GM12878 (cell line): ENCODE data around the gene MYNN. TPM values are rescaled to one million over a fixed set of nuclear protein-coding genes. Genes with fewer than 3 reads are reported as not detected.
A peak's percentile ranks its signal among the peaks of the same experiment; 100 is the strongest.

ENCODE experiments used
- ATF7 ChIP-seq: fragments of 450-650 bp; IDR thresholded peaks from 2 replicates; pipeline ENCODE4 v1.6.1; 2016; ENCODE audit warnings: low read depth, mild to moderate bottlenecking
- BACH1 ChIP-seq: fragments of 450-650 bp; IDR thresholded peaks from 2 replicates; pipeline ENCODE4 v1.6.1; 2017; ENCODE audit warnings: mild to moderate bottlenecking, borderline replicate concordance
- FOS ChIP-seq: IDR thresholded peaks from 3 replicates; pipeline ENCODE4 v1.6.1; 2011; ENCODE audit warnings: borderline replicate concordance; ENCODE audit not compliant: insufficient read length; ENCODE audit errors: extremely low read depth
- GABPA ChIP-seq: IDR thresholded peaks from 2 replicates; pipeline ENCODE4 v1.6.1; 2014; ENCODE audit warnings: antibody characterized with exemption, low read depth, mild to moderate bottlenecking, inconsistent platforms
- HDAC2 ChIP-seq: fragments of 200-600 bp; sonication (generic); IDR thresholded peaks from 2 replicates; pipeline ENCODE4 v1.6.1; 2017
- NR2C1 ChIP-seq: fragments of 450-650 bp; IDR thresholded peaks from 2 replicates; pipeline ENCODE4 v1.6.1; 2017; ENCODE audit warnings: antibody characterized with exemption, mild to moderate bottlenecking, moderate library complexity
- POLR2AphosphoS5 ChIP-seq: IDR thresholded peaks from 2 replicates; pipeline ENCODE4 v1.6.1; 2011; ENCODE audit warnings: mild to moderate bottlenecking, low read length, inconsistent platforms
- SMAD1 ChIP-seq: fragments of 450-650 bp; IDR thresholded peaks from 2 replicates; pipeline ENCODE4 v1.6.1; 2018; ENCODE audit warnings: mild to moderate bottlenecking, low read depth; ENCODE audit not compliant: partially characterized antibody
- SUZ12 ChIP-seq: fragments of 200-600 bp; sonication (generic); IDR thresholded peaks from one replicate; pipeline ENCODE4 v1.6.1; 2018; ENCODE audit warnings: antibody characterized with exemption, mild to moderate bottlenecking; ENCODE audit not compliant: unreplicated experiment
- TAF1 ChIP-seq: IDR thresholded peaks from 2 replicates; pipeline ENCODE4 v1.6.1; 2011; ENCODE audit warnings: mild to moderate bottlenecking, low read depth, low read length, borderline replicate concordance
- TBL1XR1 ChIP-seq: IDR thresholded peaks from 2 replicates; pipeline ENCODE4 v1.6.1; 2012; ENCODE audit warnings: low read depth, low read length, improper control_type of control experiment
- YBX1 ChIP-seq: fragments of 450-650 bp; IDR thresholded peaks from 2 replicates; pipeline ENCODE4 v1.6.1; 2016; ENCODE audit warnings: antibody characterized with exemption
- ZNF24 ChIP-seq: fragments of 450-650 bp; IDR thresholded peaks from 2 replicates; pipeline ENCODE4 v1.6.1; 2017; ENCODE audit warnings: antibody characterized with exemption, mild to moderate bottlenecking
- polyA plus RNA-seq, 11 experiments: library from polyadenylated mRNA; depleted of rRNA in 4 of 11; unstranded in 6 of 11; stranded (reverse) in 5 of 11; fragments of >200 nt; fragmentation: Nextera tagmentation in 4 of 11; fragmentation: Illumina TruSeq in 1 of 11; extraction: Ambion mirVana in 4 of 11; extraction: Trizol in 1 of 11; gene quantifications; 1 replicate in 1 of 11; 2 replicates in 10 of 11; pipeline versions ENCODE4 v1.2.1 to v1.2.3, GENCODE V29; 2011 to 2016; ENCODE audit warnings: inconsistent platforms in 2 of 11, missing spikeins in 2 of 11, low read depth in 1 of 11
- total RNA-seq, 4 experiments: library from RNA; depleted of rRNA in 3 of 4; stranded (reverse); fragments of >200 nt in 3 of 4; fragmentation: Illumina TruSeq in 1 of 4; extraction: Trizol in 1 of 4; gene quantifications; 2 replicates each; pipeline versions ENCODE4 v1.2.1 to v1.2.3, GENCODE V29; 2013 to 2021
- TF ChIP-seq, protein P1 (sequence below), 3 experiments: IDR thresholded peaks in 2 of 3; conservative IDR thresholded peaks in 1 of 3; 2 replicates each; pipeline ENCODE4 v1.5.1; 2011; ENCODE audit warnings: low read depth in 3 of 3, low read length in 3 of 3, mild to moderate bottlenecking in 3 of 3, control low read depth in 2 of 3, moderate library complexity in 2 of 3, inconsistent platforms in 1 of 3, mixed read lengths in 1 of 3; ENCODE audit not compliant: control insufficient read depth in 2 of 3, insufficient read depth in 1 of 3; ENCODE audit errors: extremely low read depth in 1 of 3
- TF ChIP-seq, protein P2 (sequence below): fragments of 450-650 bp; IDR thresholded peaks from 2 replicates; pipeline ENCODE4 v1.6.1; 2016; ENCODE audit warnings: mild to moderate bottlenecking
- TF ChIP-seq, protein P3 (sequence below): fragments of 450-650 bp; IDR thresholded peaks from 2 replicates; pipeline ENCODE4 v1.6.1; 2017; ENCODE audit warnings: mild to moderate bottlenecking, moderate library complexity
- TF ChIP-seq, protein P4 (sequence below): fragments of 450-650 bp; IDR thresholded peaks from 2 replicates; pipeline ENCODE4 v1.6.1; 2014; ENCODE audit warnings: mild to moderate bottlenecking
- TF ChIP-seq, protein P5 (sequence below): IDR thresholded peaks from 2 replicates; pipeline ENCODE4 v1.6.1; 2012; ENCODE audit warnings: mild to moderate bottlenecking, low read depth, low read length

Gene MYNN
- total and polyA plus RNA-seq, 10 of the 15 experiments (the other 5 are each of a cell fraction or from before 2014, with no cell fraction given) = 8.8 to 20.5 (median 15.8) TPM

DNA sequence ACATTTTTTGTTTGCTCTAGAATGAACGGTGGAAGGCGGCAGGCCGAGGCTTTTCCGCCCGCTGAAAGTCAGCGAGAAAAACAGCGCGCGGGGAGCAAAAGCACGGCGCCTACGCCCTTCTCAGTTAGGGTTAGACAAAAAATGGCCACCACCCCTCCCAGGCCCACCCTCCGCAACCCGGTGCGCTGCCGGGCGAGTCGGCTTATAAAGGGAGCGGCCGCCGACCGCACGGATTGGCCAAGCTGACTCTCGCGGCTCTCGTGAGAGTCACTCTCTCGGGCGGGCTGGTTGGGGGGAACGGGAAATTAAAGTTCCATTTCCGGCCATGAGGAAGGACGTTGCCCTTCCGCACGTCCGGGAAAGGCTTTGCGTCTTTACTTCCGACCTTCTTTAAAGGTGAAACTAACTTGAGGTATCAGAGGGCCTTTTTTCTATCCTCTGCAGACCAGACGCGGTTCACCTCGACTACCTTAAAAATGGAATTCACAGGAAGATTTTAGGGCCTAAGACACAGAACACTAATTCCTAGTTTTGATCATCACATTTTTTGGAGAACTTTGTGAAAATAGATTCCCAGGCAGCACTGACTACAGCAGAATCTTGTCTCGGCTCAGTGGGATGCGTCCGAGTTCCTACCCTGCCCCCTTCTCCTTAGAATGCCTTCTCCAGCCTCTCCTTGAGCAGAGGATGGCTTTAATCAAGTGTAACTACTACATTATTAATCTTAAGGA is 8.1 kb upstream of the MYNN start, which contains the start of gene TERC (continued):
- TF ChIP-seq, protein P1, sequence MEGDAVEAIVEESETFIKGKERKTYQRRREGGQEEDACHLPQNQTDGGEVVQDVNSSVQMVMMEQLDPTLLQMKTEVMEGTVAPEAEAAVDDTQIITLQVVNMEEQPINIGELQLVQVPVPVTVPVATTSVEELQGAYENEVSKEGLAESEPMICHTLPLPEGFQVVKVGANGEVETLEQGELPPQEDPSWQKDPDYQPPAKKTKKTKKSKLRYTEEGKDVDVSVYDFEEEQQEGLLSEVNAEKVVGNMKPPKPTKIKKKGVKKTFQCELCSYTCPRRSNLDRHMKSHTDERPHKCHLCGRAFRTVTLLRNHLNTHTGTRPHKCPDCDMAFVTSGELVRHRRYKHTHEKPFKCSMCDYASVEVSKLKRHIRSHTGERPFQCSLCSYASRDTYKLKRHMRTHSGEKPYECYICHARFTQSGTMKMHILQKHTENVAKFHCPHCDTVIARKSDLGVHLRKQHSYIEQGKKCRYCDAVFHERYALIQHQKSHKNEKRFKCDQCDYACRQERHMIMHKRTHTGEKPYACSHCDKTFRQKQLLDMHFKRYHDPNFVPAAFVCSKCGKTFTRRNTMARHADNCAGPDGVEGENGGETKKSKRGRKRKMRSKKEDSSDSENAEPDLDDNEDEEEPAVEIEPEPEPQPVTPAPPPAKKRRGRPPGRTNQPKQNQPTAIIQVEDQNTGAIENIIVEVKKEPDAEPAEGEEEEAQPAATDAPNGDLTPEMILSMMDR (IDR thresholded peaks at IDR 0.05 in 2 of 3, conservative IDR thresholded peaks at IDR 0.05 in 1 of 3; ENCODE audit: control insufficient read depth in 2 of 3, extremely low read depth in 1 of 3, insufficient read depth in 1 of 3, low read depth in 3 of 3, low read length in 3 of 3) = no peak
- TF ChIP-seq ATF7 (no peak), TBL1XR1 (no peak; the same call in 1 of the 2 replicates), SUZ12 (no peak), POLR2AphosphoS5 (peak; percentile 94), FOS (no peak), GABPA (peak; percentile 85), NR2C1 (no peak), TAF1 (0 out of 2 replicates have a peak, but pooled peaks have one; percentile 46), SMAD1 (no peak), HDAC2 (no peak), YBX1 (no peak), BACH1 (peak; percentile 39; the same call in 1 of the 2 replicates), ZNF24 (no peak)
- TF ChIP-seq, protein P2, sequence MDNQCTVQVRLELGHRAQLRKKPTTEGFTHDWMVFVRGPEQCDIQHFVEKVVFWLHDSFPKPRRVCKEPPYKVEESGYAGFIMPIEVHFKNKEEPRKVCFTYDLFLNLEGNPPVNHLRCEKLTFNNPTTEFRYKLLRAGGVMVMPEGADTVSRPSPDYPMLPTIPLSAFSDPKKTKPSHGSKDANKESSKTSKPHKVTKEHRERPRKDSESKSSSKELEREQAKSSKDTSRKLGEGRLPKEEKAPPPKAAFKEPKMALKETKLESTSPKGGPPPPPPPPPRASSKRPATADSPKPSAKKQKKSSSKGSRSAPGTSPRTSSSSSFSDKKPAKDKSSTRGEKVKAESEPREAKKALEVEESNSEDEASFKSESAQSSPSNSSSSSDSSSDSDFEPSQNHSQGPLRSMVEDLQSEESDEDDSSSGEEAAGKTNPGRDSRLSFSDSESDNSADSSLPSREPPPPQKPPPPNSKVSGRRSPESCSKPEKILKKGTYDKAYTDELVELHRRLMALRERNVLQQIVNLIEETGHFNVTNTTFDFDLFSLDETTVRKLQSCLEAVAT = peak; percentile 32
- TF ChIP-seq, protein P3, sequence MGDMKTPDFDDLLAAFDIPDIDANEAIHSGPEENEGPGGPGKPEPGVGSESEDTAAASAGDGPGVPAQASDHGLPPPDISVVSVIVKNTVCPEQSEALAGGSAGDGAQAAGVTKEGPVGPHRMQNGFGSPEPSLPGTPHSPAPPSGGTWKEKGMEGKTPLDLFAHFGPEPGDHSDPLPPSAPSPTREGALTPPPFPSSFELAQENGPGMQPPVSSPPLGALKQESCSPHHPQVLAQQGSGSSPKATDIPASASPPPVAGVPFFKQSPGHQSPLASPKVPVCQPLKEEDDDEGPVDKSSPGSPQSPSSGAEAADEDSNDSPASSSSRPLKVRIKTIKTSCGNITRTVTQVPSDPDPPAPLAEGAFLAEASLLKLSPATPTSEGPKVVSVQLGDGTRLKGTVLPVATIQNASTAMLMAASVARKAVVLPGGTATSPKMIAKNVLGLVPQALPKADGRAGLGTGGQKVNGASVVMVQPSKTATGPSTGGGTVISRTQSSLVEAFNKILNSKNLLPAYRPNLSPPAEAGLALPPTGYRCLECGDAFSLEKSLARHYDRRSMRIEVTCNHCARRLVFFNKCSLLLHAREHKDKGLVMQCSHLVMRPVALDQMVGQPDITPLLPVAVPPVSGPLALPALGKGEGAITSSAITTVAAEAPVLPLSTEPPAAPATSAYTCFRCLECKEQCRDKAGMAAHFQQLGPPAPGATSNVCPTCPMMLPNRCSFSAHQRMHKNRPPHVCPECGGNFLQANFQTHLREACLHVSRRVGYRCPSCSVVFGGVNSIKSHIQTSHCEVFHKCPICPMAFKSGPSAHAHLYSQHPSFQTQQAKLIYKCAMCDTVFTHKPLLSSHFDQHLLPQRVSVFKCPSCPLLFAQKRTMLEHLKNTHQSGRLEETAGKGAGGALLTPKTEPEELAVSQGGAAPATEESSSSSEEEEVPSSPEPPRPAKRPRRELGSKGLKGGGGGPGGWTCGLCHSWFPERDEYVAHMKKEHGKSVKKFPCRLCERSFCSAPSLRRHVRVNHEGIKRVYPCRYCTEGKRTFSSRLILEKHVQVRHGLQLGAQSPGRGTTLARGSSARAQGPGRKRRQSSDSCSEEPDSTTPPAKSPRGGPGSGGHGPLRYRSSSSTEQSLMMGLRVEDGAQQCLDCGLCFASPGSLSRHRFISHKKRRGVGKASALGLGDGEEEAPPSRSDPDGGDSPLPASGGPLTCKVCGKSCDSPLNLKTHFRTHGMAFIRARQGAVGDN = no peak
- TF ChIP-seq, protein P4, sequence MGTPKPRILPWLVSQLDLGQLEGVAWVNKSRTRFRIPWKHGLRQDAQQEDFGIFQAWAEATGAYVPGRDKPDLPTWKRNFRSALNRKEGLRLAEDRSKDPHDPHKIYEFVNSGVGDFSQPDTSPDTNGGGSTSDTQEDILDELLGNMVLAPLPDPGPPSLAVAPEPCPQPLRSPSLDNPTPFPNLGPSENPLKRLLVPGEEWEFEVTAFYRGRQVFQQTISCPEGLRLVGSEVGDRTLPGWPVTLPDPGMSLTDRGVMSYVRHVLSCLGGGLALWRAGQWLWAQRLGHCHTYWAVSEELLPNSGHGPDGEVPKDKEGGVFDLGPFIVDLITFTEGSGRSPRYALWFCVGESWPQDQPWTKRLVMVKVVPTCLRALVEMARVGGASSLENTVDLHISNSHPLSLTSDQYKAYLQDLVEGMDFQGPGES = no peak
- TF ChIP-seq, protein P5, sequence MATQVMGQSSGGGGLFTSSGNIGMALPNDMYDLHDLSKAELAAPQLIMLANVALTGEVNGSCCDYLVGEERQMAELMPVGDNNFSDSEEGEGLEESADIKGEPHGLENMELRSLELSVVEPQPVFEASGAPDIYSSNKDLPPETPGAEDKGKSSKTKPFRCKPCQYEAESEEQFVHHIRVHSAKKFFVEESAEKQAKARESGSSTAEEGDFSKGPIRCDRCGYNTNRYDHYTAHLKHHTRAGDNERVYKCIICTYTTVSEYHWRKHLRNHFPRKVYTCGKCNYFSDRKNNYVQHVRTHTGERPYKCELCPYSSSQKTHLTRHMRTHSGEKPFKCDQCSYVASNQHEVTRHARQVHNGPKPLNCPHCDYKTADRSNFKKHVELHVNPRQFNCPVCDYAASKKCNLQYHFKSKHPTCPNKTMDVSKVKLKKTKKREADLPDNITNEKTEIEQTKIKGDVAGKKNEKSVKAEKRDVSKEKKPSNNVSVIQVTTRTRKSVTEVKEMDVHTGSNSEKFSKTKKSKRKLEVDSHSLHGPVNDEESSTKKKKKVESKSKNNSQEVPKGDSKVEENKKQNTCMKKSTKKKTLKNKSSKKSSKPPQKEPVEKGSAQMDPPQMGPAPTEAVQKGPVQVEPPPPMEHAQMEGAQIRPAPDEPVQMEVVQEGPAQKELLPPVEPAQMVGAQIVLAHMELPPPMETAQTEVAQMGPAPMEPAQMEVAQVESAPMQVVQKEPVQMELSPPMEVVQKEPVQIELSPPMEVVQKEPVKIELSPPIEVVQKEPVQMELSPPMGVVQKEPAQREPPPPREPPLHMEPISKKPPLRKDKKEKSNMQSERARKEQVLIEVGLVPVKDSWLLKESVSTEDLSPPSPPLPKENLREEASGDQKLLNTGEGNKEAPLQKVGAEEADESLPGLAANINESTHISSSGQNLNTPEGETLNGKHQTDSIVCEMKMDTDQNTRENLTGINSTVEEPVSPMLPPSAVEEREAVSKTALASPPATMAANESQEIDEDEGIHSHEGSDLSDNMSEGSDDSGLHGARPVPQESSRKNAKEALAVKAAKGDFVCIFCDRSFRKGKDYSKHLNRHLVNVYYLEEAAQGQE = no peak
